GM18909 (cell line): ENCODE data around the gene TPD52L1.
"Not testable (repeated sequence)": the region's sequence is repeated elsewhere in the genome, so short reads cannot be mapped to it uniquely, and the experiment has no call there.

ENCODE experiments used
- ATAC-seq: cut with Tn5 transposase; IDR thresholded peaks from one replicate; pipeline ENCODE4 v1.9.1; 2021; ENCODE audit warnings: mild to moderate bottlenecking; ENCODE audit not compliant: unreplicated experiment, poor library complexity

The TPD52L1 gene

DNA sequence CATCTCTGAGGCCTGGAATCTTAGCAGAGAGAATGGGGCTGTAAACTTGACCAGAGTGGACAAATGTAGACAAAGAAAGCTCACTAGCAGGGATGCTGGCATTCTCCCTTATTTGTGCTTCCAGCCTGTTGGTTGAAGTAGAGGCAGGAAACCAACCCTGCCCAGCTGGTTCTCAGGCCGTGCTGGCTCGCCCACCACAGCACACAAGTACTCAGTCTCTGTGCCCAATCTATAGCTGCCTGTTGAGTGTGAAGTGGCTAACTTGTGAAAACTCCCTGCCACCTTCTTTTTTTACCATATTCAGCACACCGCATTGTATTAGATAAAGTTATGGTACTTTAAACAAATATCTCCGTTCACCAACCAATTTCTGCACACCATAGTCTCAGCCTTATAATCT, 110.9 kb downstream of the TPD52L1 start:
- no peak for ATAC-seq

DNA sequence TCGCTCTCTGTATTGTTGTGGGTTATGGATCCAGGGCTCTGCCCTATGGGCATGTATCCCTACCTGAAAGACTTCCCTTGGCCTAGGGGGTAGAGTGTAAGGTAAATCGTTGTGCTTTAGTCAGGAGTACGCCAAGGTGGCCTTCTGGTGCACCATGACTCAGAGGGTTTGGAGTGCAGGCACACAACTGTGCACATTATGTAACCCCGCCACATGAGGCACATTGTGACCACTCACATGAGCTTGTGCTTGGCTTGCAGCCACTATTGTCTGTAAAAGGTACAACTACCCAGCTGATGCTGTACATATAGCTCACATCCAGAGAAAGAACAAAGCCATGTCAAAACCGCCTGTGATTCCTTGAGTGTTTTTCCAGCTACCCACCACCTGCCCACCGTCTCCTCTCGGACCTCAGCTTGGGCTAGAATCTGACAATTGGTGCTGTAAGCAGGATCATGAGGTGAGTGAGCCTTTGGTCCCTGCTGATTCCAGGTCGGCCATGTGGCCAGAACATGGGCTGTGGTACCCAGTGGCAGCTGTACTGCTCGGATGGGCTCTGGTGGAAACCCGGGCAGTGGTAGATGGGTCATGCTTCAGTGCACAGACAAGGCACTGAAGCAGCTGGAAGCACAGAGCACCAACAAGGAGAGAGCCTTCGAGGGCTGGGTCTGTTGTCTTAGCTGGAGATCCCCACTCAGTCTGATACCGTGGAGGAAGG, 114.4 kb downstream of the TPD52L1 start:
- no peak for ATAC-seq

DNA sequence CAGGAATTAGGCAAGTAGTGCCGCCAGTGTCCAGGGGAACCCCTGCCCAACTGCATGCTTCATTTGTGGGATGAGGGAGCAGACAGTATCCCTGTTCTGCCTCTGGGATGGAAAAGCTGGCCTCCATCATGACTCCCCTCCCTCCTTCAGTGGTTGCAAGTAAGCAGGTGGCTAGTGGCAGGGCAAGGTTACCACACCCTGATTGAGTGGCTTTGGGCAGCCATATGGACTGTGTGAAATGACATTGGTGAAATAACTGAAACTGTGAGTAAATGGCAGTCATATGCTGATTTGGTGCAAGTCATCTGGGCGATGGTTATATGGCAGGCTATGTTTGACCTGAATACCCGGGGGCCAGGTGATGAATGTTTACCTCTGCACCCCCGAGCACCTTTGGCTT, 115.2 kb downstream of the TPD52L1 start:
- no peak for ATAC-seq

DNA sequence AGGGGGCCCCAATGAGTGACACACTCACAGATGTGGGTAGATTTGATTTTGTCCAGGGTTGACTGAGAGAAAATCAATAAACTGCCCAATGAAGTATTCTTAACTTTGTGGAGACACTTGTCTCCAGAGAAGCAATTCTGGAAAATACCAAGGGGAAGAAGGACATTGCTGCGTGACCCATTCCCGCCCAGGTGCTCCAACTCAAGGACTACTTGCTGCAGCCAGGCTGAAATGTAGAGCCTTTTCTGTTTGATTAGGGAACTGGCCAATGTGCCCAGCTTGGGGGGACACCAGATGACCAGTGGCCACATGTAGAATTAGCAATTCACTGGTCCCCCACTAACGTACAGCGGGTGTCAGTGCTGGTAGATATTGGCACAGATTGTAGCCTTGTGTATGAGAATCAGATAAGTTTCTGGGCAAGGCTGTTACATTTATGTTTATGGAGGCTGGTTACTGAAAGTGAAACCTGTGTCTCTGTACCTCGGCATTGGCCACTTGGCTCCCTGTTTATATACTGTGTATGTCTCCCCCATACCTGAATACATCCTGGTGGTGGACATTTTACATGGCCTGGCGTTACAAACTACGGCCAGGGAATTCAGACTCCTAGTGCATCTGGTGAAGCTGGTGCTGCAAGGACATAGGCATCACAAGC, 115.9 kb downstream of the TPD52L1 start:
- no peak for ATAC-seq

DNA sequence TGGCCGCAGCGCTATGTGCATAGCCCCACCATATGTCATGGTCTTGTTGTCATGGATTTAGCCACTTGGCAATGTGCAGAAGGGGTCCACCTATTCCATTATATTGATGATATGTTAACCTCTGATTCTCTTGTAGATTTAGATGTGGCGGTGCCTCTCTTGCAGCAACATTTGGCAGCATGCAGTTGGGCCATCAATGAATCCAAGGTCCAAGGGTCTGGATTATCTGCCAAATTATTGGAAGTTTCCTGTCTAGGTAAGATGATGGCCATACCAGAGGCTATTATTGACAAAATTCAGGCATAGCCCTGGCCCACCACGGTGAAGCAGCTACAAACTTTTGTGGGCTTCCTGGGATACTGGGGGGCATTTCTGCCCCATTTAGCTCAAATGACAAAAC, 116.8 kb downstream of the TPD52L1 start:
- ATAC-seq, result no peak

DNA sequence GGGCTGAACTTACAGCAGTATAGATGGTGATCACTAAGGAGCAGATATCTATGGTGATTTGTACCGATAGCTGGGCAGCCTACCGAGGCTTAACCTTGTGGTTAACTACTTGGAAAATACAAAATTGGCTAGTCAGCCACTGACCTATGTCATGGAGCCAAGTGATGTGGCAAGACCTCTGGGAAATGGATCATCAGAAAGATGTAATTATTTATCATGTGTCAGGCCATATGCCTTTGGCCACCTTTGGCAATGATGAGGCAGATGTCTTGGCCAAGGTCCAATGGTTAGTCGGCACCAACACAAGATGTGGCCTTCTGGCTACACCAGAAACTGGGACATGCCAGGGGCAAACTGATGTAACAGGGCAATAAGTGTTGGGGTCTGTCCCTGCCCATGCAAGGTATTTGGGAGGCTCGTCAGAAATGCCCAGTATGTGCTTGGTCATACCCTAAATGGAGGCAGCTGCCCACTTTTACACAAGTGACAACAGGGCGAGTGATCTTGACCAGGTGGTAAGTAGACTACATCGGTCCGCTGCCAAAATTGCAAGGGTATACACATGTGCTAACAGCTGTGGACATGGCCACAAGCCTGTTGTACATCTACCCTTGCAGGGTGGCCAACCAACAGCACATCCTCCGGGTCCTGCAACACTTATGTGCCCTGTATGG, 118.0 kb downstream of the TPD52L1 start:
- no peak for ATAC-seq

DNA sequence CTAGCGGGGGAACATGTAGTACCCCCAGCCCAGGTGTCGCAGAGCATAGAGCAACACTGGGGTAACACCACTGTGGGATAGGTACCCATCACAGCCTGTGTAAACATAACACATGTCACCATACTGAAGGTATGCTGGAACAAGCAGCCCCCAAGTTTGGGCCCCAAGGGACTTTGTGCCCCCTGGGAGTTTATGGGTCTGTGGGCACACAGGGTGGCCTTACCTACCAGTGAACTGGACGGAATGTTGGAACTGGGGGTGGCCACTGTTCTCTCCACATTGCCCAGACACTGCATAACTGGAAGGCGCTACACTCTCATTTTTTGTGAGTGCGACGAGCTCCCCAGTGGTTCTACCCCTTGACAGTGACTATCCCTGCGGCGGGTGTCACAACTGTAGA, 119.7 kb downstream of the TPD52L1 start:
- ATAC-seq, result no peak

DNA sequence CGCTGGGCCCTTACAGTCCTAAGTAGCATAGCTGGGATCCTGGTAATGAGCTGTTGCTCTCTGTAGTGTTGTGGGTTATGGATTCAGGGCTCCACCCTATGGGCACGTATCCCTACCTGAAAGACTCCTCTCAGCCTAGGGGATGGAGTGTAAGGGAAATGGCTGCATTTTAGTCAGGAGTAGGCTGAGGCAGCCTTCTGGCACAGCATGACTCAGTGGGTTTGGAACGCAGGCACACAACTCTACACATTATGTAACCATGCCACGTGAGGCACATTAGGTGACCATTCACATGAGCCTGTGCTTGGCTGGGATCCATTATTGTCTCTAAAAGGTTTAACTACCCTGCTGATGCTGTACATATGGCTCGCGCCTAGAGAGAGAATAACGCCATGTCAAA, 120.4 kb downstream of the TPD52L1 start:
- ATAC-seq, result no peak

DNA sequence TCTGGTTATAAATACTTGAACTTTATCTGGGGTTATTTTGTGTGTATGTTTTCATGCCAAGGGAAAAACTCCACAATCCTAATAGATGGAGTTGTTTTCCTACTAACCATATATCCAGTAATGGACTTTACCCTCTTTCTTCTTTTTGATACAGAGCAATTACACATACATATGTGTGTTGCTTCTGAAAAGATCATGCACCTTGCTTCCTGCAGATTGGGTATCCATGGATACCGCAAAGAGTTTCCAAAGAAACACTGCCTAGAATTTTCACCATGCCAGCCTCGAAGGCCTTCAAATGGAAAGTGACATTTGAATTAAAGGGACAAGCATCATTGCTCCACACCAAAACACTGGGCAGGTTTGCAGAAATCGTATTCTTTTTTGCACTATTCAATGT, 121.4 kb downstream of the TPD52L1 start:
- ATAC-seq, result no peak

DNA sequence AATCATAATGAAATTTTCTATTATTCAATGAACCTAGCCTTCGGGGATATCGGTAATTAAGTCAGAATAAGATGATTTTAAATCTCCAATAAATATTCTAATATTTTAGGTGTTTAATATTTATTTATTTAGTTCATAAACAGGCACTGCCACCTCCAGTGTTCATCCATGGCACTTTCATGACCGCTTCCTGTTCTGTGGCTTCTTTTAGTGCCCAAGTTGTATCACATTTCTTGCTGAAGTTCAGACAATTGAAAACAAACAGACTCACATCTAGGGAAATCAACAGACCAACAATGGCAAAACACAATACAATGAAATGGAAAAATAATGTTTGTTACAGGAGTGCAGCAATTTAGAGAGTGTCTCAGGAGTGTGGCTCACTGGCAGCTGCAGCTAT, 122.2 kb downstream of the TPD52L1 start:
- no peak for ATAC-seq

DNA sequence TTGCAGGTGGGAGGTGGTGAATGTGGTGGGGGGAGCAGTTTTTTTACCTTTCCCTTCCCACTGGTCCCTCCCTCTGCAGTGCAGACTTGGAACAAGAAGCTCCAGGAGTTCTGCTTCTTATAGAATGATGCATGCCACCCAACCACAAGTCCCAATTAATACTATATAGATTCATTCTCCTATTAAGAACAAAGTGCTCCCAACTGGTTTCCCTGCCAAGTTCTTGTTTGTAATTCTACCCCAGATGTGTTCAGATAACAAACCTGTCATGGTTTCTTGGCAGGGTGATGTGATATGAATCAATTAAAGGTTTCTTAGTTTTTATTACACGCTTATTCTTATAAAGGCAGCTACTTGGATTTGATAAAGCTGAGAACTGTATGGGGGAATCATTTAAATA, 124.3 kb downstream of the TPD52L1 start:
- ATAC-seq, result no peak

DNA sequence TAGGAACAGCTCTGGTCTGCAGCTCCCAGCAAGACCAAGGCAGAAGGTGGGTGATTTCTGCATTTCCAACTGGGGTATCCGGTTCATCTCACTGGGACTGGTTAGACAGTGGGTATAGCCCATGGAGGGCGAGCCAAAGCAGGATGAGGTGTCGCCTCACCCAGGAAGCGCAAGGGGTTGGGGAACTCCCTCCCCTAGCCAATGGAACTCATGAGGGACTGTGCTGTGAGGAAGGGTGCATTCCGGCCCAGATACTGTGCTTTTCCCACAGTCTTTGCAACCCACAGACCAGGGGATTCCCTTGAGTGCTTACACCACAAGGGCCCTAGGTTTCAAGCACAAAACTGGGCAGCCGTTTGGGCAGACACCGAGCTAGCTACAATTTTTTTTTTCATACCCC, 126.4 kb downstream of the TPD52L1 start:
- ATAC-seq, result no peak

DNA sequence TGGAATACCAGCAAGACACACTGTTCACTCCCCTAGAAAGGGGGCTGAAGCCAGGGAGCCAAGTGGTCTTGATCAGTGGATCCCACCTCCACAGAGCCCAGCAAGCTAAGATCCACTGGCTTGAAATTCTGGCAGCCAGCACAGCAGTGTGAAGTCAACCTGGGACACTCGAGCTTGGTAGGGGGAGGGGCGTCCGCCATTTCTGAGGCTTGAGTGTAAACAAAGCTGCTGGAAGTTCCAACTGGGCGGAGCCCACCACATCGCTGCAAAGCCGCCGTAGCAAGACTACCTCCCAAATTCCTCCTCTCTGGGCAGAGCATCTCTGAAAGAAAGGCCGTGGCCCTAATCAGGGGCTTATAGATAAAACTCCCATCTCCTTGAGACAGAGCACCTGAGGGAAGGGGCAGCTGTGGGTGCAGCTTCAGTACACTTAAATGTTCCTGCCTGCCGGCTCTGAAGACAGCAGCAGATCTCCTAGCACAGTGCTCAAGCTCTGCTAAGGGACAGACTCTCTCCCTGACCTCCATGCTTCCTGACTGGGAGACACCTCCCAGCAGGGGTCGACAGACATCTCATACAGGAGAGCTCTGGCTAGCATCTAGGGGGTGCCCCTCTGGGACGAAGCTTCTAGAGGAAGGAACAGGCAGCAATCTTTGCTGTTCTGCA, 126.9 kb downstream of the TPD52L1 start:
- ATAC-seq, result not testable (repeated sequence)

DNA sequence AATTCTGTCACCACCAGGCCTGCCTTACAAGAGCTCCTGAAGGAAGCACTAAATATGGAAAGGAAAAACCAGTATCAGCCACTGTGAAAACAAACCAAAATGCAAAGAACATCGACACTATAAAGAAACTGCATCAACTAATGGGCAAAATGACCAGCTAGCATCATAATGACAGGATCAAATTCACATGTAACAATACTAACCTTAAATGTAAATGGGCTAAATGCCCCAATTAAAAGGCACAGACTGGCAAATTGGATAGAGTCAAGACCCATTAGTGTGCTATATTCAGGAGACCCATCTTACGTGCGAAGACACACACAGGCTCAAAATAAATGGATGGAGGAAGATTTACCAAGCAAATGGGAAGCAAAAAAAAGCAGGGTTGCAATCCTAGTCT, 128.9 kb downstream of the TPD52L1 start:
- not testable (repeated sequence) for ATAC-seq

DNA sequence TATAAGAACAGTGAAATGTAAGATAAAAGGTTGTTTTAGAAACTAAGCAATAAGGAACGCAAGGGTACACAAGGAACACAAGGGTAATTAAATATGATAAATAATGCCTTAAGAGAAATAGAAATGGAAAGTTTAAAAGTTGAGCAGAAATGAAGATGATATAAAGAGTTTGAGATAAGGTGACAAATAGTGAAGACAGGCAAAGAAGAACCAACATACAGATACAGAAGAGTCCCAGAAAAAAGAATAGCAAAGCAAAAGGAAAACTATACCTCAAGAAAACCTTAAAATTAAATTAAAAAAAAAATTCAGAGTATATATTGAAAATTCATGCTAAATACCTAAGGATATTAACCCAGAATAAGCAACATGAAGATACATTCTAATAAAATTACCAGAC, 131.8 kb downstream of the TPD52L1 start:
- no peak for ATAC-seq

DNA sequence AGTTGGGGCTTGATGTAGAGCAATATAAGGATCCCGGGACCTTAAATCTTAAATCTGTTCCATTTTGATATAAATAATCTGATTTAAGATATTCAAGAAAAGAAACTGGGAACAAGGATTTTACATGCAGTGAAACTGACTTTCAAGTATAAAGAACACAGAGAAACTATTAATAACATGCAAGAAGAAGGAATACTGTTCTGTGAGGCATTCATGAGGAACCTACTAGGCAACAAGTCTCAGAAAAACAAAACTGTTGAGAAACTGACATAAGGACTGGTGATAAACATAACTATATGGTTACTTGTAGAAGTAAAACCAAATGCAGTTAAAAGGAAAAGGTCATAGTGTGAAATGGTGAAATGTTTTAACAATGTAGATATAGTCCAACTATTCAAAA, 132.4 kb downstream of the TPD52L1 start:
- no peak for ATAC-seq

DNA sequence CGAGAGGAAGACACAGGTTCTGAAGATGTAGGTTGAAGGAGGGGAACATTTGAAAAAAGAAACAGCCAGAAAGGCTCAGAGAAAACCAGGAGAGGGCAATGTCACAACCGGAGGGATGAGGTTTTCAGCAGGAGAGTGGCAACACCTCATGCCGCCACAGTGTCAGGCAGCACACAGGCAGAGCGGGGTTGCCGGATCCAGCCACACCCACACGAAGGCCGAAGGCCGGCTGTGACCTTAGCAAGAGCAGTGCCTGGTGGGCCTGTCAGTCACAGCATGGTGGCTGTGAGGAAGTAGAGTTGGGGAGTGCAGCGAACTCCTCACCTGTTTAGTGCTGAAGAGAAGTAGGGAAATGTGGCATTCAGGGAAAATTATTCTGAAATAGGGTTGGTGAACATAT, 134.1 kb downstream of the TPD52L1 start:
- no peak for ATAC-seq

DNA sequence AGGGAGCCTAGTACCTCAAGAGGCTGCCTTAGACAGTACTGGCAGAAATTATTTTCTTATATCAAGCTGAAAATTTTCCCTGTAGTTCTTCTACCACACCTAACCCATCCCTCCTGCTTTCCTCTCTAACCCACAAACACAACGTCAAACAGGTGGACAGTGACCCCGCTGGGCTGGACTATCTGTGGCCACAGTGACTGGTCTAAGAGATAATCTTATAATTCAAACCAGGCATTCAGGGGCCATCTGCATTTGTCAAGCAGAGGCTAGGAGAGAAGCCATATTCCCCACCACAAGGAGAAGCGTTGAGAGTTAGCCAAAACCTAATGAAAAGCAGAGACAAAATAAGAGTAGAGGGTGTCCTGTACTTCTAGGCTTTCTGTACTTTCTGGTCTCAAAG, 140.0 kb downstream of the TPD52L1 start:
- no peak for ATAC-seq

DNA sequence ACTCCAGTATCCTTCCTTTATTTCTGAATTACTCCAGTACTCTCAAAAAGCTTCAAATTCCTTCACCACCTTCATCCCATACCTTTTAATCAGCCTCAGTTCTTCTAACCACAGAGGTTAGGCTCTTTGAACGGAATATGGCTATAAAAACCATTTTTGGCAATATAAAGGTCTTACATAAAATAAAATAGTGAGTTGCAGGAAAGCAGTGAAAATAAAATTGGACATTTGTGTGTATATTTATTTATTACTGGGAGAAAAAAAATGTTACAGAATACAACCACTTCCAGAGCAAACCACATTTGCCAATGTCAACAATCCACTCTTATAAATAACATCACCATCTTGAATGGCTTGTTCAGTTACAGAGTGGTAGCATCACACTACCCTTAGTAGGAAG, 140.5 kb downstream of the TPD52L1 start:
- ATAC-seq, result no peak

DNA sequence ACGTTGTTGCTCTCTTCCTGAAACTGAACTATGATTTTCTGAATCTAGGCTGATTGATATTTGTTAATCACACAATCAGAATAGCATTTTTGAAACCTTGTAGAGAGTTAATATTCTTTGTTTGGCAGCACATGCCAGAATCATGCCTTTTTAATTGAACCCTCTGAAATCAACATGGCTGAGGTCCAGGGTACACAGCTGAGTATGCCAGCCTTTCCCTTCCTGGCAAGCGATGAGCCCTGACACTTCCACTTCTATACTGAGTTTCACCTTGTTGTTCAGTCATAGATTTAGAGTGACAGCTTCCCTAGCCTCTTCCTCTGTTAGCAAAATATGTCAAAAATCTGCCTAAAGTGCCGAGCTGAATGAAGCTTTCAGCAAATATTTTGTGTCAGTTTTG, 141.4 kb downstream of the TPD52L1 start:
- no peak for ATAC-seq

DNA sequence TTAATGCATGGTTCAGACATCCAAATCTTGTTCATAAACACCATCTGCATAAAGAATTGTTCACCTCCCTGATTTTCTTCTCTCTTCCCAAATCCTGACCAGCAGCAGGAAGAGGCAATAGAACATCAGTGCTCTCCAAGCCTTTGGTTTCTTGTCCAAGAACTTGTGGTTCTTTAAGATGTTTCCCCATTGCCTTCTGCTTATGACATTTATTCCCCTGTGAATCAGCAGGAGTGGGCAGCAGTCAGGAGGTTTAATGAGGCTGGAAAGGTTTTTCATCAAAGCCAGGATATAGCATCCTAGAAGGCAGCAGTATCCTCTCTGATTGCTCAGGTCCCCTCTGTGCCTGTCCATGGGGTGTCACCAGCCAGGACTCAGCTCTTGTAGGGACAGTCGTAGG, 142.9 kb downstream of the TPD52L1 start:
- ATAC-seq, result no peak
